Body of pancreas (tissue), 4 donors: ENCODE results near the gene MSANTD2.

Experiments used
- CTCF ChIP-seq, 7 experiments: fragments of 450-650 bp in 4 of 7; fragments of 200-600 bp in 3 of 7; sonication (generic) in 3 of 7; IDR thresholded peaks; one replicate each; pipeline ENCODE4 v1.5.1; 2016 to 2019; ENCODE audit warnings: antibody characterized with exemption in 7 of 7
- POLR2A ChIP-seq, 3 donors: fragments of 450-650 bp; IDR thresholded peaks; one replicate each; pipeline ENCODE4 v1.6.1; 2016; ENCODE audit warnings: antibody characterized with exemption in 3 of 3, mild to moderate bottlenecking in 2 of 3

GRCh38 chr11:124739479-124740276, 60.5 kb downstream of the MSANTD2 start, which contains the start of gene NRGN:
- no peak for TF ChIP-seq POLR2A (IDR thresholded peaks at IDR 0.05)
- no peak for TF ChIP-seq CTCF (IDR thresholded peaks at IDR 0.05)
